PC-9 (cell line): Measurements from ENCODE around the gene FCN1. TPM values are rescaled to one million over a fixed set of nuclear protein-coding genes. Genes with fewer than 3 reads are reported as not detected.

ENCODE experiments used
- BruUV-seq: library from RNA; stranded (reverse); fragments of 400-500 nt; replicated peaks from 2 replicates; lab custom pipeline; 2021; lab: Mats Ljungman, UMichigan
- CTCF ChIA-PET: fragments of 300-600 bp; sonication (Branson Sonifier 250); formaldehyde crosslinking; loops from one replicate; lab custom pipeline; 2022; ENCODE audit warnings: antibody characterized with exemption; lab: Charles Lee
- POLR2A ChIA-PET: fragments of 300-600 bp; sonication (Branson Sonifier 250); formaldehyde crosslinking; loops from one replicate; lab custom pipeline; 2022; ENCODE audit warnings: antibody characterized with exemption; ENCODE audit not compliant: unreplicated experiment; lab: Charles Lee
- DNase-seq, 2 experiments: peaks; one replicate each; pipeline versions ENCODE4 v3.0.0 to v3.0.0-alpha.2; 2015 to 2022; ENCODE audit warnings: mixed read lengths in 1 of 2
- H2AFZ ChIP-seq: fragments of 200-600 bp; sonication (generic); 2 replicates; pipeline ENCODE4 v1.8.1; 2017; ENCODE audit warnings: antibody characterized with exemption
- H3F3A ChIP-seq: fragments of 200-600 bp; sonication (generic); 2 replicates; pipeline ENCODE4 v1.8.1; 2017; ENCODE audit warnings: antibody characterized with exemption, mild to moderate bottlenecking, low read depth; ENCODE audit not compliant: insufficient read depth
- H3K27ac ChIP-seq: fragments of 200-600 bp; sonication (generic); 2 replicates; pipeline ENCODE4 v1.6.1; 2016; ENCODE audit warnings: mixed run types
- H3K27me3 ChIP-seq: fragments of 200-600 bp; sonication (generic); 2 replicates; pipeline ENCODE4 v1.6.1; 2016; ENCODE audit warnings: low read depth, mixed run types; ENCODE audit not compliant: insufficient read depth
- H3K36me3 ChIP-seq: fragments of 200-600 bp; sonication (generic); 2 replicates; pipeline ENCODE4 v1.6.1; 2016; ENCODE audit warnings: low read depth, mixed run types
- H3K4me1 ChIP-seq: fragments of 200-600 bp; sonication (generic); replicated peaks from 2 replicates; pipeline ENCODE4 v1.6.1; 2016; ENCODE audit warnings: mixed run types; ENCODE audit not compliant: insufficient read depth
- H3K4me2 ChIP-seq: fragments of 200-600 bp; sonication (generic); 2 replicates; pipeline ENCODE4 v1.6.1; 2017; ENCODE audit warnings: mixed run types
- H3K4me3 ChIP-seq: fragments of 200-600 bp; sonication (generic); 2 replicates; pipeline ENCODE4 v1.6.1; 2016; ENCODE audit warnings: mixed run types
- H3K79me2 ChIP-seq: fragments of 200-600 bp; sonication (generic); 2 replicates; pipeline ENCODE4 v1.6.1; 2017; ENCODE audit warnings: low read depth, mixed run types
- H3K9me2 ChIP-seq: fragments of 200-600 bp; sonication (generic); 2 replicates; pipeline ENCODE4 v1.8.1; 2017; ENCODE audit warnings: mild to moderate bottlenecking; ENCODE audit not compliant: insufficient read depth
- H3K9me3 ChIP-seq: fragments of 200-600 bp; sonication (generic); 2 replicates; pipeline ENCODE4 v1.8.1; 2016; ENCODE audit warnings: low read depth; ENCODE audit not compliant: insufficient read depth
- H4K20me1 ChIP-seq: fragments of 200-600 bp; sonication (generic); 2 replicates; pipeline ENCODE4 v1.8.1; 2017; ENCODE audit not compliant: insufficient read depth
- CTCF ChIP-seq: fragments of 200-600 bp; sonication (generic); conservative IDR thresholded peaks from 2 replicates; pipeline ENCODE4 v1.6.1; 2017; ENCODE audit warnings: mixed run types, antibody characterized with exemption, mild to moderate bottlenecking, moderate library complexity
- EZH2 ChIP-seq: fragments of 200-600 bp; sonication (generic); IDR thresholded peaks from 2 replicates; pipeline ENCODE4 v1.8.0; 2017; ENCODE audit warnings: antibody characterized with exemption, low read depth
- intact Hi-C: fragments of 100-400 bp; cut with micrococcal nuclease; formaldehyde crosslinking; loops from one replicate; pipeline ENCODE4 v1.10.0; 2022; ENCODE audit not compliant: unreplicated experiment
- total RNA-seq: library from RNA; stranded (reverse); gene quantifications from 2 replicates; pipeline ENCODE4 v1.2.3, GENCODE V29; 2021

FCN1 gene
- total RNA-seq, 1 experiment from 2014 or later: not detected

- Histone ChIP-seq H3K79me2 (no peaks in the 10 kb centered on the region), H2AFZ (no peak overlapping the region), H3K9me2 (no peaks in the 10 kb centered on the region), H3K4me2 (no peak overlapping the region), H3K4me3 (no peak overlapping the region), H3K27ac (no peak overlapping the region), H3K36me3 (no peaks in the 10 kb centered on the region), H3F3A (no peaks in the 10 kb centered on the region), H4K20me1 (peaks cover 3% of the 10 kb centered on the region; the same call in 1 of the 2 replicates), H3K4me1 (no peaks in the 10 kb centered on the region), H3K9me3 (no peaks in the 10 kb centered on the region), H3K27me3 (peaks cover 86% of the 10 kb centered on the region)
- ChIA-PET CTCF (no interaction called here), POLR2A (no interaction called here)
- intact Hi-C loops: no loop called here
- DNase-seq: no peak
- TF ChIP-seq EZH2 (no peak), CTCF (no peak)
- BruUV-seq: no TSS peak
These were observed 30.4 kb upstream of the FCN1 start for GRCh38 chr9:134948149-134948548.

DNA sequence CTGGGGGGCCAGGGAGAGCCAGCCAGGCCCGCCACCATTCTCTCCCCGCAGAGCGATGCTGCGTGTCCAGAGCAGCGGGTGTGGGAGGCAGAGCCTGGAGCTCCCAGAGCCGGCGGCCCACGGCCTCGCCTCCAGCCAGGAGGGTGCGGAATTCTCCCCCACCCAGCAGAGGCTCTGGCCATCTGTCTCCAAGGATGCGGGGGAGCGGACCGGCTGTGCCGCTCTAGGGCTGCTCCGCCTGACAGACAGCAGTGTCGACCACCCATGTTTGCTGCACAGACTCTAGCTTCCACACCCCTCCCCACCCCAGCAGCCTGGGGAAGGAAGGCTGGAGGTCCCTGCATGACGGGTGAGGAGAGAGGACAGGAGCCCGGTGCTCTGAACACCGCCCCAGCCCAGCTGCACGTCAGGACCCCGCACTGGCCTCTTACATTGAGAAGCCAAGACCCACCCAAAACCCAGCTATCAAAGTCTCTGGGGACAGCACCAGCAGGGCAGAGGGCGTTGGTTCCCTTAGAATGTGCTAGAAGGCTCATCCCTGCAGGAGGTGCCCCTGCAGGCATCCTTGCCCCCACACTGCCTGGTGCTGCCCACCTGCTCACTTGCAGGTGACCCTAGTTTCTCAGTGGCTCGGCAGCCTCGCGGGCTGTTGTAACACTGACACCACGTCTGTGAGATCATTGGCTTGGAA, 29.7 kb upstream of the FCN1 start:
- Histone ChIP-seq H3K27me3 (peaks cover 93% of the 10 kb centered on the region), H3K4me3 (no peak overlapping the region), H4K20me1 (peaks cover 6% of the 10 kb centered on the region; the same call in 1 of the 2 replicates), H3K27ac (no peak overlapping the region), H3K9me2 (no peaks in the 10 kb centered on the region), H3F3A (no peaks in the 10 kb centered on the region), H3K4me2 (no peak overlapping the region), H3K36me3 (no peaks in the 10 kb centered on the region), H3K9me3 (no peaks in the 10 kb centered on the region), H3K79me2 (no peaks in the 10 kb centered on the region), H3K4me1 (no peaks in the 10 kb centered on the region), H2AFZ (no peak overlapping the region)
- BruUV-seq: no TSS peak
- TF ChIP-seq EZH2 (no peak), CTCF (no peak)
- intact Hi-C loops: no loop called here
- POLR2A ChIA-PET: no interaction called here
- CTCF ChIA-PET: no interaction called here
- no peak for DNase-seq

DNA sequence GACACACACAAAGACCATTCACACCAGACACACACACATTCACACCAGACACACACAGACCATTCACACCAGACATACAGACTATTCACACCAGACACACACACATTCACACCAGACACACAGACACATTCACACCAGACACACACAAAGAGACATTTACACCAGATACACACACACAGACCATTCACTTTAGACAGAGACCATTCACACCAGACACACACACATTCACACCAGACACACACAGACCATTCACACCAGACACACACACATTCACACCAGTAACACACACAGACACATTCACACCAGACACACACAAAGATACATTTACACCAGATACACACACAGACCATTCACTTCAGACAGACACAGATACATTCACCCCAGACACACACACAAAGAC, 29.0 kb upstream of the FCN1 start:
- H3K9me3 ChIP-seq: no peaks in the 10 kb centered on the region
- CTCF ChIA-PET: no interaction called here
- POLR2A ChIA-PET: no interaction called here

More for the DNA sequence above, 29.0 kb upstream of the FCN1 start:
- H3K36me3 ChIP-seq: no peaks in the 10 kb centered on the region
- H3K27ac ChIP-seq: no peak overlapping the region
- TF ChIP-seq EZH2 (no peak), CTCF (no peak)
- H4K20me1 ChIP-seq: peaks cover 6% of the 10 kb centered on the region; the same call in 1 of the 2 replicates
- H3K4me1 ChIP-seq: no peaks in the 10 kb centered on the region
- no peak for DNase-seq
- H3K27me3 ChIP-seq: peaks cover 94% of the 10 kb centered on the region
- no peak overlapping the region for H2AFZ ChIP-seq
- intact Hi-C loops: no loop called here
- H3K4me2 ChIP-seq: no peak overlapping the region
- H3K79me2 ChIP-seq: no peaks in the 10 kb centered on the region
- BruUV-seq: no TSS peak
- no peak overlapping the region for H3K4me3 ChIP-seq
- H3F3A ChIP-seq: no peaks in the 10 kb centered on the region
- H3K9me2 ChIP-seq: no peaks in the 10 kb centered on the region
